IMR-90 (cell line): ENCODE data around the gene CD274.

Experiments used
- BHLHE40 ChIP-seq: fragments of 150-350 bp; IDR thresholded peaks from 2 replicates; pipeline ENCODE4 v1.6.1; 2016; ENCODE audit warnings: mild to moderate bottlenecking, low read depth, low read length
- CHD1 ChIP-seq: IDR thresholded peaks from 2 replicates; pipeline ENCODE4 v1.6.1; 2012; ENCODE audit warnings: low read depth, low read length, improper control_type of control experiment
- MAFK ChIP-seq: IDR thresholded peaks from 2 replicates; pipeline ENCODE4 v1.6.1; 2012; ENCODE audit warnings: low read depth, low read length, improper control_type of control experiment
- NFE2L2 ChIP-seq: fragments of 150-350 bp; IDR thresholded peaks from 2 replicates; pipeline ENCODE4 v1.6.1; 2016; ENCODE audit warnings: low read depth, mild to moderate bottlenecking, low read length
- POLR2A ChIP-seq: IDR thresholded peaks from 2 replicates; pipeline ENCODE4 v1.6.1; 2012; ENCODE audit warnings: mild to moderate bottlenecking, low read depth, low read length
- RAD21 ChIP-seq: IDR thresholded peaks from 2 replicates; pipeline ENCODE4 v1.6.1; 2012; ENCODE audit warnings: low read length, improper control_type of control experiment
- TF ChIP-seq, protein P1 (sequence below): conservative IDR thresholded peaks from 2 replicates; pipeline ENCODE4 v1.5.1; 2012; ENCODE audit warnings: mild to moderate bottlenecking, low read depth, low read length, improper control_type of control experiment

DNA sequence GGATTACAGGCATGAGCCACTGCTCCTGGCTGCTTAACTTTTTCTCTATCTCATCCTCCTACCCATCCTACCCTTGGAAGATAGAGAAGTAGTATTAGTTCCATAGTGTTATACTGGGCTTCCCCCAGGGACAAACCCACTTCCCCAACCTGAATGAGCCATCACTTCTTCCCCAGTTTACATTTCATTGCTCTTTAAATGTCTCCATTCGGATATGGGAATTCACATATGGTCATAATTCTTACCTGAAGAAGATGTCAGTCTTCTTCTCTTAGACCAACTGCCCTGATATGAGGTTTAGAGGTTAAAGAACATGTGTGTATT is 1.9 kb downstream of the CD274 start:
- TF ChIP-seq, protein P1, sequence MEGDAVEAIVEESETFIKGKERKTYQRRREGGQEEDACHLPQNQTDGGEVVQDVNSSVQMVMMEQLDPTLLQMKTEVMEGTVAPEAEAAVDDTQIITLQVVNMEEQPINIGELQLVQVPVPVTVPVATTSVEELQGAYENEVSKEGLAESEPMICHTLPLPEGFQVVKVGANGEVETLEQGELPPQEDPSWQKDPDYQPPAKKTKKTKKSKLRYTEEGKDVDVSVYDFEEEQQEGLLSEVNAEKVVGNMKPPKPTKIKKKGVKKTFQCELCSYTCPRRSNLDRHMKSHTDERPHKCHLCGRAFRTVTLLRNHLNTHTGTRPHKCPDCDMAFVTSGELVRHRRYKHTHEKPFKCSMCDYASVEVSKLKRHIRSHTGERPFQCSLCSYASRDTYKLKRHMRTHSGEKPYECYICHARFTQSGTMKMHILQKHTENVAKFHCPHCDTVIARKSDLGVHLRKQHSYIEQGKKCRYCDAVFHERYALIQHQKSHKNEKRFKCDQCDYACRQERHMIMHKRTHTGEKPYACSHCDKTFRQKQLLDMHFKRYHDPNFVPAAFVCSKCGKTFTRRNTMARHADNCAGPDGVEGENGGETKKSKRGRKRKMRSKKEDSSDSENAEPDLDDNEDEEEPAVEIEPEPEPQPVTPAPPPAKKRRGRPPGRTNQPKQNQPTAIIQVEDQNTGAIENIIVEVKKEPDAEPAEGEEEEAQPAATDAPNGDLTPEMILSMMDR = no peak
- TF ChIP-seq NFE2L2 = no peak
- TF ChIP-seq POLR2A = no peak
- no peak for TF ChIP-seq MAFK
- TF ChIP-seq CHD1 = no peak
- no peak for TF ChIP-seq RAD21
- TF ChIP-seq BHLHE40 = no peak
